Keratinocyte (primary cell): Measurements from ENCODE around the gene NCKAP5. TPM values are rescaled to one million over a fixed set of nuclear protein-coding genes. Genes with fewer than 3 reads are reported as not detected.

Experiments used
- DNase-seq: peaks from one replicate; pipeline ENCODE4 v3.0.0-alpha.2; 2011; ENCODE audit warnings: low read depth, missing footprints, low spot score
- FAIRE-seq: peaks from 2 replicates; lab custom pipeline; 2011; peaks lifted over from hg19 to GRCh38; lab: Jason Lieb, UNC
- H2AFZ ChIP-seq: 2 replicates; pipeline ENCODE4 v1.6.0; 2012; ENCODE audit warnings: low read length, control low read depth, inconsistent platforms; ENCODE audit not compliant: control insufficient read depth
- H3K27ac ChIP-seq: 2 replicates; pipeline ENCODE4 v1.5.1; 2011; ENCODE audit warnings: low read length; ENCODE audit not compliant: control insufficient read depth, insufficient read depth
- H3K27me3 ChIP-seq: 3 replicates; pipeline ENCODE4 v1.6.0; 2011; ENCODE audit warnings: low read length; ENCODE audit not compliant: control insufficient read depth, insufficient read depth; ENCODE audit errors: extremely low read depth
- H3K36me3 ChIP-seq, 2 experiments: 2 replicates in 1 of 2; 3 replicates in 1 of 2; pipeline ENCODE4 v1.5.1; 2011; ENCODE audit warnings: low read length in 2 of 2, mild to moderate bottlenecking in 1 of 2; ENCODE audit not compliant: control insufficient read depth in 2 of 2, insufficient read depth in 2 of 2; ENCODE audit errors: extremely low read depth in 1 of 2
- H3K4me1 ChIP-seq: 3 replicates; pipeline ENCODE4 v1.5.1; 2011; ENCODE audit warnings: low read length; ENCODE audit not compliant: control insufficient read depth, insufficient read depth; ENCODE audit errors: extremely low read depth
- H3K4me2 ChIP-seq: 3 replicates; pipeline ENCODE4 v1.6.0; 2011; ENCODE audit warnings: low read depth, low read length; ENCODE audit not compliant: control insufficient read depth, insufficient read depth; ENCODE audit errors: extremely low read depth
- H3K4me3 ChIP-seq, 3 experiments: fragments of 200-600 bp in 1 of 3; sonication (generic) in 1 of 3; 2 replicates in 2 of 3; 3 replicates in 1 of 3; pipeline ENCODE4 v1.5.1; 2011 to 2016; ENCODE audit warnings: low read length in 3 of 3, mild to moderate bottlenecking in 3 of 3, control low read depth in 2 of 3, inconsistent platforms in 1 of 3, low read depth in 1 of 3, mixed read lengths in 1 of 3, mixed run types in 1 of 3, moderate library complexity in 1 of 3; ENCODE audit not compliant: control insufficient read depth in 2 of 3, insufficient read depth in 2 of 3; ENCODE audit errors: extremely low read depth in 1 of 3
- H3K79me2 ChIP-seq: 2 replicates; pipeline ENCODE4 v1.6.0; 2012; ENCODE audit warnings: low read length; ENCODE audit not compliant: control insufficient read depth, insufficient read depth
- H3K9ac ChIP-seq: 3 replicates; pipeline ENCODE4 v1.6.0; 2011; ENCODE audit warnings: low read length; ENCODE audit not compliant: control insufficient read depth, insufficient read depth; ENCODE audit errors: extremely low read depth
- H3K9me1 ChIP-seq: 3 replicates; pipeline ENCODE4 v1.6.0; 2011; ENCODE audit warnings: low read length; ENCODE audit not compliant: control insufficient read depth, insufficient read depth; ENCODE audit errors: extremely low read depth
- H3K9me3 ChIP-seq: 2 replicates; pipeline ENCODE4 v1.5.1; 2012; ENCODE audit warnings: low read depth, low read length; ENCODE audit not compliant: control insufficient read depth
- H4K20me1 ChIP-seq: 3 replicates; pipeline ENCODE4 v1.6.0; 2011; ENCODE audit warnings: low read length; ENCODE audit not compliant: control insufficient read depth, insufficient read depth; ENCODE audit errors: extremely low read depth
- EZH2 ChIP-seq: IDR thresholded peaks from one replicate; pipeline ENCODE4 v1.6.1; 2012; ENCODE audit warnings: inconsistent platforms, mild to moderate bottlenecking, low read length, moderate library complexity
- dilution Hi-C: fragments of 300-500 bp; cut with MboI; formaldehyde crosslinking; loops from one replicate; pipeline ENCODE4 v1.7.0; 2020; ENCODE audit warnings: low sequenced_read_pairs; ENCODE audit not compliant: extremely low pct_ligation_motif_present
- polyA plus RNA-seq, 5 experiments: library from polyadenylated mRNA; depleted of rRNA in 3 of 5; stranded (reverse) in 3 of 5; stranded (forward) in 1 of 5; unstranded in 1 of 5; fragments of >200 nt; gene quantifications; 1 replicate in 1 of 5; 2 replicates in 3 of 5; 3 replicates in 1 of 5; pipeline versions ENCODE4 v1.2.1 to v1.2.3, GENCODE V29; 2011 to 2012; ENCODE audit warnings: missing spikeins in 2 of 5, low read depth in 1 of 5, low replicate concordance in 1 of 5
- TF ChIP-seq, protein P1 (sequence below), 3 experiments: IDR thresholded peaks in 1 of 3; conservative IDR thresholded peaks in 1 of 3; optimal IDR thresholded peaks in 1 of 3; 2 replicates in 2 of 3; 3 replicates in 1 of 3; pipeline versions ENCODE3 to v1.5.1; 2011; ENCODE audit warnings: low read length in 3 of 3, mild to moderate bottlenecking in 3 of 3, moderate library complexity in 2 of 3, control low read depth in 1 of 3, inconsistent platforms in 1 of 3; ENCODE audit not compliant: insufficient read depth in 2 of 3; ENCODE audit errors: extremely low read depth in 1 of 3

NCKAP5 gene
- polyA plus RNA-seq, 1 donor (not counting 4 experiments of a cell fraction or from before 2014, with no cell fraction given), result 3.6 TPM

DNA sequence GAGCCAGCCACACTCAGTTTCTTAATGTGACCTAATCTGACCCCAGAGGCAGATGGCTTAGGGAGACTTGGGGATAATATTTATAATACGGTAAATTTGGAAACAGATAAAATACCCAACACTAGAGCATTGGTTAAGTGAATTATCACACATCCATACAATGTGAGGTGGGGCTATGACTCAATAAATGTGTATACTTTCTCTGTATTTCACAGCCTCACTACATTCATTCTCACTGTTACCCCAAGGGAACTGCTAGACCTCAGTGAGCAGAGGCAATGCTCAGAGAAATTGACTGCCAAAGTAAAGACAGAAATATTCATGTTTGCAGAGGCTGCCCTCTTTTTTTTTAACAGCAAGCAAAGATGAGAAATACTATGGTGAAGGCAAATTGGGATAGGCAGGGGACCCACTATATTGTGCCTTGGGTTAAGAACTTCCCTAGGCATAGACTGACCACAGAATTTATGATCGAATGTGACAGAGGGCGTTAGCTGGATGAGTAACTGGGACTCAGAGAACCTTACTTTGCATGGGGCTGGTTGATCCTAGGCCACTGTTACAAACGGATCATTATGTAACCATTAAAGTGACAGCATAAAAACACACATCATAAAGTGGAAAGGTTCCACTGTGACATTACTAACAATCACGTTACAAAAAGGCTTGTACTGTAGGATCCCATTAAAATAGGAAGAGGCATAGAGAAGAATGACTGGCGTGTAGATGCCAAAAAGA is 652.3 kb downstream of the NCKAP5 start:
- TF ChIP-seq EZH2, result no peak
- TF ChIP-seq, protein P1, sequence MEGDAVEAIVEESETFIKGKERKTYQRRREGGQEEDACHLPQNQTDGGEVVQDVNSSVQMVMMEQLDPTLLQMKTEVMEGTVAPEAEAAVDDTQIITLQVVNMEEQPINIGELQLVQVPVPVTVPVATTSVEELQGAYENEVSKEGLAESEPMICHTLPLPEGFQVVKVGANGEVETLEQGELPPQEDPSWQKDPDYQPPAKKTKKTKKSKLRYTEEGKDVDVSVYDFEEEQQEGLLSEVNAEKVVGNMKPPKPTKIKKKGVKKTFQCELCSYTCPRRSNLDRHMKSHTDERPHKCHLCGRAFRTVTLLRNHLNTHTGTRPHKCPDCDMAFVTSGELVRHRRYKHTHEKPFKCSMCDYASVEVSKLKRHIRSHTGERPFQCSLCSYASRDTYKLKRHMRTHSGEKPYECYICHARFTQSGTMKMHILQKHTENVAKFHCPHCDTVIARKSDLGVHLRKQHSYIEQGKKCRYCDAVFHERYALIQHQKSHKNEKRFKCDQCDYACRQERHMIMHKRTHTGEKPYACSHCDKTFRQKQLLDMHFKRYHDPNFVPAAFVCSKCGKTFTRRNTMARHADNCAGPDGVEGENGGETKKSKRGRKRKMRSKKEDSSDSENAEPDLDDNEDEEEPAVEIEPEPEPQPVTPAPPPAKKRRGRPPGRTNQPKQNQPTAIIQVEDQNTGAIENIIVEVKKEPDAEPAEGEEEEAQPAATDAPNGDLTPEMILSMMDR (optimal IDR thresholded peaks at IDR 0.05 in 1 of 3, IDR thresholded peaks at IDR 0.05 in 1 of 3, conservative IDR thresholded peaks at IDR 0.05 in 1 of 3; ENCODE audit: extremely low read depth in 1 of 3, insufficient read depth in 2 of 3, low read length in 3 of 3), result no peak

GRCh38 chr2:132911726-132912724 is 656.2 kb downstream of the NCKAP5 start:
- dilution Hi-C loops, result no loop called here
- H4K20me1 ChIP-seq, result no peaks in the 10 kb centered on the region

More for the DNA sequence above, 652.3 kb downstream of the NCKAP5 start:
- H2AFZ ChIP-seq, result no peak overlapping the region
- DNase-seq, result no peak
- no peak for FAIRE-seq
- no peaks in the 10 kb centered on the region for H3K79me2 ChIP-seq
- no peaks in the 10 kb centered on the region for H3K9me3 ChIP-seq
- H3K27me3 ChIP-seq, result no peaks in the 10 kb centered on the region
- H3K27ac ChIP-seq, result no peak overlapping the region
- H3K36me3 ChIP-seq, result no peaks in the 10 kb centered on the region
- dilution Hi-C loops, result no loop called here
- no peak overlapping the region for H3K9ac ChIP-seq
- no peak overlapping the region for H3K4me3 ChIP-seq
- H4K20me1 ChIP-seq, result no peaks in the 10 kb centered on the region
- H3K4me2 ChIP-seq, result no peak overlapping the region
- H3K9me1 ChIP-seq, result no peaks in the 10 kb centered on the region
- no peaks in the 10 kb centered on the region for H3K4me1 ChIP-seq

More at GRCh38 chr2:132911726-132912724, 656.2 kb downstream of the NCKAP5 start:
- DNase-seq, result no peak
- Histone ChIP-seq H3K4me1 (no peaks in the 10 kb centered on the region), H3K9me3 (no peaks in the 10 kb centered on the region), H2AFZ (no peak overlapping the region), H3K27ac (no peak overlapping the region), H3K4me3 (no peak overlapping the region), H3K79me2 (no peaks in the 10 kb centered on the region), H3K36me3 (no peaks in the 10 kb centered on the region), H3K27me3 (no peaks in the 10 kb centered on the region), H3K9me1 (no peaks in the 10 kb centered on the region), H3K4me2 (no peak overlapping the region), H3K9ac (no peak overlapping the region)
- TF ChIP-seq EZH2, result no peak
- TF ChIP-seq, protein P1 (optimal IDR thresholded peaks at IDR 0.05 in 1 of 3, IDR thresholded peaks at IDR 0.05 in 1 of 3, conservative IDR thresholded peaks at IDR 0.05 in 1 of 3; ENCODE audit: extremely low read depth in 1 of 3, insufficient read depth in 2 of 3, low read length in 3 of 3), result peak in 1 of 3 experiments; percentile 11
- FAIRE-seq, result no peak
